ENCODE data around the gene HDGFL1. TPM values are rescaled to one million over a fixed set of nuclear protein-coding genes. Genes with fewer than 3 reads are reported as not detected.

Gene HDGFL1
- total and polyA plus RNA-seq, 8 donors, result not detected

GRCh38 chr6:22614547-22614946 lies 45.2 kb downstream of the HDGFL1 start:
- intact Hi-C loops (cut with DNase I; ENCODE audit: low total_unique reads), result no loop called here
- no peak overlapping the region for H3K4me3 ChIP-seq
- H3K27ac ChIP-seq, result no peak overlapping the region
- H3K27me3 ChIP-seq, result no peaks in the 10 kb centered on the region
- DNase-seq, result no peak
- no peaks in the 10 kb centered on the region for H3K36me3 ChIP-seq
- peaks cover 0 to 9% (median 0%) of the 10 kb centered on the region in 4 donors for H3K9me3 ChIP-seq
- 64 to 94% (median 88%) methylated on average over 3 of the region's 3 CpGs for WGBS, 5 donors
- H3K4me1 ChIP-seq, result peaks cover 0 to 24% (median 12%) of the 10 kb centered on the region in 4 donors
- TF ChIP-seq POLR2AphosphoS5 (IDR thresholded peaks at IDR 0.05), result no peak
- no peak for TF ChIP-seq CTCF (IDR thresholded peaks at IDR 0.05)
- TF ChIP-seq EP300 (IDR thresholded peaks at IDR 0.05), result no peak
- no peak for TF ChIP-seq POLR2A (IDR thresholded peaks at IDR 0.05)

- no peak for DNase-seq
- H3K27me3 ChIP-seq, result no peaks in the 10 kb centered on the region
- no peaks in the 10 kb centered on the region for H3K4me1 ChIP-seq
- peaks cover 0 to 10% (median 0%) of the 10 kb centered on the region in 4 donors for H3K9me3 ChIP-seq
- no peak overlapping the region for H3K27ac ChIP-seq
- WGBS, 5 donors, result 33 to 54% (median 43%) methylated on average over 4 of the region's 4 CpGs
- intact Hi-C loops (cut with DNase I; ENCODE audit: low total_unique reads), result no loop called here
- TF ChIP-seq EP300 (IDR thresholded peaks at IDR 0.05), result no peak
- no peak for TF ChIP-seq CTCF (IDR thresholded peaks at IDR 0.05)
- no peak for TF ChIP-seq POLR2AphosphoS5 (IDR thresholded peaks at IDR 0.05)
- H3K4me3 ChIP-seq, result no peak overlapping the region
- no peaks in the 10 kb centered on the region for H3K36me3 ChIP-seq
Measured at GRCh38 chr6:22621028-22621427, 51.7 kb downstream of the HDGFL1 start.

Data from stomach (tissue), 9 donors.